Transverse colon (tissue), 4 donors: ENCODE data around the gene ABHD11. TPM values are rescaled to one million over a fixed set of nuclear protein-coding genes. Genes with fewer than 3 reads are reported as not detected.

Source experiments
- DNase-seq: peaks from one replicate; pipeline ENCODE4 v3.0.0-alpha.2; 2019
- H3K27ac ChIP-seq, 4 donors: fragments of 200-600 bp; sonication (generic); 2 replicates each; pipeline ENCODE4 v1.5.1; 2016 to 2018; ENCODE audit warnings: inconsistent platforms in 4 of 4
- H3K27me3 ChIP-seq: fragments of 200-600 bp; sonication (generic); 2 replicates; pipeline ENCODE4 v1.5.1; 2017; ENCODE audit warnings: inconsistent platforms
- H3K36me3 ChIP-seq, 4 donors: fragments of 200-600 bp; sonication (generic); 2 replicates each; pipeline ENCODE4 v1.5.1; 2017 to 2019; ENCODE audit warnings: inconsistent platforms in 4 of 4
- H3K4me1 ChIP-seq, 4 donors: fragments of 200-600 bp; sonication (generic); 2 replicates each; pipeline ENCODE4 v1.5.1; 2017 to 2020; ENCODE audit warnings: inconsistent platforms in 4 of 4
- H3K4me3 ChIP-seq, 4 donors: fragments of 200-600 bp; sonication (generic); 1 replicate in 1 of 4; 2 replicates in 3 of 4; pipeline versions ENCODE4 v1.5.1 to v1.6.1; 2017 to 2019; ENCODE audit warnings: inconsistent platforms in 4 of 4
- H3K9me3 ChIP-seq, 2 donors: fragments of 200-600 bp; sonication (generic); 2 replicates each; pipeline ENCODE4 v1.5.1; 2017 to 2019; ENCODE audit warnings: inconsistent platforms in 2 of 2
- EP300 ChIP-seq: sonication (generic); formaldehyde crosslinking; IDR thresholded peaks from one replicate; pipeline ENCODE4 v1.6.1; 2017; ENCODE audit warnings: antibody characterized with exemption, low read depth
- POLR2A ChIP-seq: fragments of 450-650 bp; IDR thresholded peaks from one replicate; pipeline ENCODE4 v1.6.1; 2016; ENCODE audit warnings: antibody characterized with exemption, mild to moderate bottlenecking, moderate library complexity
- POLR2AphosphoS5 ChIP-seq, 3 donors: sonication (generic); formaldehyde crosslinking; IDR thresholded peaks; one replicate each; pipeline ENCODE4 v1.6.1; 2016; ENCODE audit warnings: antibody characterized with exemption in 3 of 3
- WGBS, 2 donors: methylation state at CpG; one replicate each; pipeline ENCODE4 v1.1.5; 2018; ENCODE audit warnings: low coverage in 1 of 2; 5-methylcytosine and 5-hydroxymethylcytosine counted together
- in situ Hi-C, 4 donors: fragments of 200-750 bp; cut with MboI; loops; one replicate each; pipeline versions ENCODE4 v1.15.0 to v1.15.1; 2017; ENCODE audit warnings: low sequenced_read_pairs in 3 of 4, low pct_ligation_motif_present in 1 of 4, low pct_unique_long_range_greater_than_20kb in 1 of 4
- intact Hi-C: fragments of 100-400 bp; cut with DNase I; formaldehyde crosslinking; loops from one replicate; pipeline ENCODE4 v1.15.1; 2023; ENCODE audit warnings: low total_unique reads
- total RNA-seq, 4 donors: library from RNA; depleted of rRNA; stranded (reverse); fragments of >200 nt; gene quantifications; one replicate each; pipeline ENCODE4 v1.1.0, GENCODE V29; 2016
- TF ChIP-seq, protein P1 (sequence below), 5 experiments: fragments of 200-600 bp in 3 of 5; fragments of 450-650 bp in 2 of 5; sonication (generic) in 3 of 5; IDR thresholded peaks; 1 replicate in 2 of 5; 2 replicates in 3 of 5; pipeline ENCODE4 v1.5.1; 2016 to 2017; ENCODE audit warnings: antibody characterized with exemption in 5 of 5, inconsistent platforms in 3 of 5, mild to moderate bottlenecking in 2 of 5, moderate library complexity in 1 of 5

ABHD11 gene
- total RNA-seq, 4 donors from 2014 or later: 108 to 177 (median 117) TPM

DNA sequence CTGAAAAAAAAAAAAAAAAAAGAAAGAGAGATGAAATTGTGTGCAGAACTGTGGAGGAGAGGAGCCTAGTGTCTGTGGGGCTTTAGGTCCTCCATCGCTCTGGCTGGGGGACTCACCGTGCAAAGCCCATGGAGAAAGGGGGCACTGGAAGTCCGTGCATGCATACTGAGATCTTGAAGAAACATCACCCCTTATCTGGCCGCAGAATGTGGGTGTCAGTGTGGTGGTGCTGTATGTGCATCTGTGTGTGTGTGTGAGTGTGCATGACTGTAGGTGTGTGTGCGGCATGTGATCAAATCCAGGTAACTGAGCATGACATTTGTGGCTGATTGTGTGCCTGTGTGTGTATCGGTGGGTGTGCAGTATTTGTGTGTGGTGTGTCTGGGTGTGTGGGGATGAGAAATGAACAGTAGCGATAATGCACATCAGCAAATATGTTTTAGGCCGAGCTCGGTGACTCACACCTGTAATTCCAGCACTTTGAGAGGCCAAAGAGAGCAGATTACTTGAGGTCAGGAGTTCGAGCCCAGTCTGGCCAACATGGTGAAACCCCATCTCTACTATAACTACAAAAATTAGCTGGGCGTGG lies 40.3 kb upstream of the ABHD11 start:
- H3K4me1 ChIP-seq: peaks cover 0 to 16% (median 13%) of the 10 kb centered on the region in 4 donors
- intact Hi-C loops (no loop called here), in situ Hi-C loops (no loop called here)
- H3K9me3 ChIP-seq: no peaks in the 10 kb centered on the region
- no peak overlapping the region for H3K27ac ChIP-seq
- H3K4me3 ChIP-seq: no peak overlapping the region
- no peaks in the 10 kb centered on the region for H3K36me3 ChIP-seq
- no peak for DNase-seq
- no peaks in the 10 kb centered on the region for H3K27me3 ChIP-seq
- 84% methylated on average over 5 to 11 of the region's 11 CpGs for WGBS, 2 donors
- TF ChIP-seq, protein P1, sequence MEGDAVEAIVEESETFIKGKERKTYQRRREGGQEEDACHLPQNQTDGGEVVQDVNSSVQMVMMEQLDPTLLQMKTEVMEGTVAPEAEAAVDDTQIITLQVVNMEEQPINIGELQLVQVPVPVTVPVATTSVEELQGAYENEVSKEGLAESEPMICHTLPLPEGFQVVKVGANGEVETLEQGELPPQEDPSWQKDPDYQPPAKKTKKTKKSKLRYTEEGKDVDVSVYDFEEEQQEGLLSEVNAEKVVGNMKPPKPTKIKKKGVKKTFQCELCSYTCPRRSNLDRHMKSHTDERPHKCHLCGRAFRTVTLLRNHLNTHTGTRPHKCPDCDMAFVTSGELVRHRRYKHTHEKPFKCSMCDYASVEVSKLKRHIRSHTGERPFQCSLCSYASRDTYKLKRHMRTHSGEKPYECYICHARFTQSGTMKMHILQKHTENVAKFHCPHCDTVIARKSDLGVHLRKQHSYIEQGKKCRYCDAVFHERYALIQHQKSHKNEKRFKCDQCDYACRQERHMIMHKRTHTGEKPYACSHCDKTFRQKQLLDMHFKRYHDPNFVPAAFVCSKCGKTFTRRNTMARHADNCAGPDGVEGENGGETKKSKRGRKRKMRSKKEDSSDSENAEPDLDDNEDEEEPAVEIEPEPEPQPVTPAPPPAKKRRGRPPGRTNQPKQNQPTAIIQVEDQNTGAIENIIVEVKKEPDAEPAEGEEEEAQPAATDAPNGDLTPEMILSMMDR (IDR thresholded peaks at IDR 0.05): no peak
- TF ChIP-seq POLR2A (no peak), EP300 (no peak), POLR2AphosphoS5 (IDR thresholded peaks at IDR 0.05) (no peak)

DNA sequence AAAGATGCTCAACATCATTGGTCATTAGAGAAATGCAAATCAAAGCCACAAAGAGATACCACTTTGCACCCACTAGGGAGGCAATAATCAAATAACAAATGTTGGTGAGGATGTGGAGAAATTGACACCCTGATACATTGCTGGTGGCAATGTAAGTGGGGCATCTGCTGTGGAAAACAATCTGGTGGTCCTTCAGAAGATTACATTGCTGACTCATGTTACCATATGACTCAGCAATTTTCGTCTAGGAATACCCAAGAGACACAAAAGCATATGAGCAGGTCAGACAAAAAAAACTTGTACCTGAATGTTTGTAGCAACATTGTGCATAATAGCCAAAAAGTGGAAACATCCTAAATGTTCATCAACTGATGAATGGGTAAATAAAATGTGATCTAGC lies 36.3 kb upstream of the ABHD11 start:
- peak overlapping the region; percentile 87 to 91 (median 88) for H3K27ac ChIP-seq
- H3K9me3 ChIP-seq: no peaks in the 10 kb centered on the region
- WGBS, 2 donors: 13 to 32% methylated on average over 1 of the region's 1 CpG
- H3K4me1 ChIP-seq: peaks cover 0 to 44% (median 31%) of the 10 kb centered on the region in 4 donors
- intact Hi-C loops (no loop called here), in situ Hi-C loops (no loop called here)
- no peak for DNase-seq
- no peaks in the 10 kb centered on the region for H3K36me3 ChIP-seq
- TF ChIP-seq EP300 (no peak), POLR2AphosphoS5 (IDR thresholded peaks at IDR 0.05) (no peak), POLR2A (no peak)
- TF ChIP-seq, protein P1 (IDR thresholded peaks at IDR 0.05): no peak
- H3K4me3 ChIP-seq: no peak overlapping the region
- H3K27me3 ChIP-seq: peaks cover 23% of the 10 kb centered on the region

DNA sequence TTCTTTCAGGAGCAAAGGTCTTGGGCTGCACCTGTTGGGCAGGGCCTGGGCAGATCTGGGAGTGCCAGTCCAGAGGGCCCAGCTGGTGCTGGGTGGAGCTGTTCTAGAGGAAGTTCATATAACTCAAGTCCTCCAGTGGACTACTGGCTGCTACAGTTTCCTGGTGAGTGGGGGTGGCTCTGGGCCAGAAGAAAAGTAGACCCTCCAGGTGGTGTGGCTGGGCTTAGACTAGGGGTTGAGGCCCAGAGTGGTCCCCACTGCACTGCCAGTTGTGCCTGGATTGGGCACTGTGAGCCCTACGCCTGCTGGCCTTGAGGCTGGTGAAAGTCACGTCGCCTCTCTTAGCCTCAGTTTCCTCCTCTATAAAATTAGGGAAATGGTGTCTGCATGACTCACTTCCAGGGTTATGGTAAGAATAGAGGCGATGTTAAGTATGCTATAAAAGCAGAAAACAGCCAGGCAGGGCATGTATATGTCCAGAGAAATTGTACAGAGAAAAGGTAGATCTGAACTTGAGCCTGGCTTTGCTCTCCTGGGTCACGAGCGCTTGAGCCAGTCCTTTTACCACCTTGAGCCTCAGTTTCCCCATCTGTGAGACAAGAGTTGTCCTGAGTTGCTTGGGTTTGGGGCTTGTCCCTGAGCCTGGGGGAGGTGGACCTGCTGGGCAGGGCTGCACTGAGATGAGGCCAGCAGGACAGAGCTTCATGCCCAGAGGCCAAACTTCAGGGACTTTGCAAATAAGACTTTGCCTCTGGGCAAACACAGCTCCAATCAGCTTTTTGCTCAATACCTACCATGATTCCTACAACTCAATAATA lies 35.3 kb upstream of the ABHD11 start:
- peak; percentile 90 for DNase-seq
- Histone ChIP-seq H3K9me3 (no peaks in the 10 kb centered on the region), H3K4me1 (peaks cover 0 to 39% (median 32%) of the 10 kb centered on the region in 4 donors), H3K4me3 (no peak overlapping the region), H3K27me3 (peaks cover 33% of the 10 kb centered on the region), H3K27ac (peak overlapping the region; percentile 87 to 91 (median 88)), H3K36me3 (no peaks in the 10 kb centered on the region)
- in situ Hi-C loops (no loop called here), intact Hi-C loops (no loop called here)
- 58% methylated on average over 6 of the region's 6 CpGs; no CpG with 5 or more reads in 1 of the 2 donors for WGBS, 2 donors
- peak; percentile 68 for TF ChIP-seq POLR2A
- TF ChIP-seq, protein P1 (IDR thresholded peaks at IDR 0.05): no peak
- TF ChIP-seq POLR2AphosphoS5 (IDR thresholded peaks at IDR 0.05): peak; percentile 35 to 81 (median 68)
- TF ChIP-seq EP300: peak; percentile 40

DNA sequence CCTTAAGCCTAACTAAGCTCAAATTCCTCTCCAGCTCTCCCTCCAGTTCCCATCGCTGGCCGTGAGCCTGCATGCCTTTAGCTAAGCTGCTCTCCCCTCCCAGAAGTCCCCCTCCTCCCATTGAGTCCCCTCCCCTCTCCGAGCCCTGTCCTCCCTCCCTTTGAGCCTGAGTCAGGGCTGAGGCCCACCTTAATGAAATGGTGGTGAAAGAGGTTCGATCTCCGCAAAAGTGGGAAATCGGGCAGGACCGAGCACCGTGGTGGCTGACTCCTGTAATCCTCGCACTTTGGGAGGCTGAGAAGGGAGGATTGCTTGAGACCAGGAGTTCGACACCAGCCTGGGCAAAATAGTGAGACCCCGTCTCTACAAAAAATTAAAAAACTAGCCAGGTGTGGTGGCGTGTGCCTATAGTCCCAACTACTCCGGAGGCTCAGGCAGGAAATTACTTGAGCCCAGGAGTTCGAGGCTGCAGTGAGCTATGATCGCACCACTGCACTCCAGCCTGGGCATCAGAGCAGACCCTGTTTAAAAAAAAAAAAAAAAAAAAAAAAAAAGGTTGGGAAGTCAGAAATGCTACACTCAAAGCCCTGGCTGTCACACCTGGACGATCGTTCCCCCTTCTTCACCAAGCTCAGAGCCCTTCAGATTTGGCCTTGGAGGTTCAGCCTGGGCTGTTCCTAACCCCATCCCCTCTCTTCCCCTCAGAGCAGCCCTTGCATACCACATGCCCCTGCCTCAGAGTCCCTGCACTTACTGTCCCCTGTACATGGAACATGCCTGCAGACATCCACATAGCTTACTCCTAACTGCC lies 32.5 kb upstream of the ABHD11 start:
- TF ChIP-seq, protein P1 (IDR thresholded peaks at IDR 0.05): no peak
- TF ChIP-seq POLR2AphosphoS5 (IDR thresholded peaks at IDR 0.05) (no peak), EP300 (no peak), POLR2A (no peak)
- DNase-seq: no peak
- peak overlapping the region; percentile 87 to 91 (median 88) for H3K27ac ChIP-seq
- in situ Hi-C loops: no loop called here
- H3K36me3 ChIP-seq: peaks cover 0 to 3% (median 0%) of the 10 kb centered on the region in 4 donors
- peak overlapping the region in 3 of 4 donors; percentile 54 to 58 (median 57) for H3K4me3 ChIP-seq
- 60% methylated on average over 12 to 17 of the region's 17 CpGs for WGBS, 2 donors
- H3K9me3 ChIP-seq: no peaks in the 10 kb centered on the region
- intact Hi-C loops: no loop called here
- peaks cover 0 to 37% (median 35%) of the 10 kb centered on the region in 4 donors for H3K4me1 ChIP-seq
- H3K27me3 ChIP-seq: peaks cover 41% of the 10 kb centered on the region
